HG03469 (cell line): ENCODE measurements around the gene UNC119B.
"Not testable (repeated sequence)": the region's sequence is repeated elsewhere in the genome, so short reads cannot be mapped to it uniquely, and the experiment has no call there.

Experiments
- ATAC-seq: cut with Tn5 transposase; IDR thresholded peaks from one replicate; pipeline ENCODE4 v1.9.1; 2021; ENCODE audit warnings: mild to moderate bottlenecking, moderate library complexity, moderate number of reproducible peaks; ENCODE audit not compliant: unreplicated experiment

Gene UNC119B

GRCh38 chr12:120718055-120718454 is 7.8 kb downstream of the UNC119B start:
- ATAC-seq, result no peak

- ATAC-seq, result no peak
Measured at GRCh38 chr12:120719072-120719471, 8.8 kb downstream of the UNC119B start.

GRCh38 chr12:120719496-120720233 is 9.4 kb downstream of the UNC119B start:
- no peak for ATAC-seq

- no peak for ATAC-seq
Measured at GRCh38 chr12:120720234-120720986, 10.2 kb downstream of the UNC119B start.

DNA sequence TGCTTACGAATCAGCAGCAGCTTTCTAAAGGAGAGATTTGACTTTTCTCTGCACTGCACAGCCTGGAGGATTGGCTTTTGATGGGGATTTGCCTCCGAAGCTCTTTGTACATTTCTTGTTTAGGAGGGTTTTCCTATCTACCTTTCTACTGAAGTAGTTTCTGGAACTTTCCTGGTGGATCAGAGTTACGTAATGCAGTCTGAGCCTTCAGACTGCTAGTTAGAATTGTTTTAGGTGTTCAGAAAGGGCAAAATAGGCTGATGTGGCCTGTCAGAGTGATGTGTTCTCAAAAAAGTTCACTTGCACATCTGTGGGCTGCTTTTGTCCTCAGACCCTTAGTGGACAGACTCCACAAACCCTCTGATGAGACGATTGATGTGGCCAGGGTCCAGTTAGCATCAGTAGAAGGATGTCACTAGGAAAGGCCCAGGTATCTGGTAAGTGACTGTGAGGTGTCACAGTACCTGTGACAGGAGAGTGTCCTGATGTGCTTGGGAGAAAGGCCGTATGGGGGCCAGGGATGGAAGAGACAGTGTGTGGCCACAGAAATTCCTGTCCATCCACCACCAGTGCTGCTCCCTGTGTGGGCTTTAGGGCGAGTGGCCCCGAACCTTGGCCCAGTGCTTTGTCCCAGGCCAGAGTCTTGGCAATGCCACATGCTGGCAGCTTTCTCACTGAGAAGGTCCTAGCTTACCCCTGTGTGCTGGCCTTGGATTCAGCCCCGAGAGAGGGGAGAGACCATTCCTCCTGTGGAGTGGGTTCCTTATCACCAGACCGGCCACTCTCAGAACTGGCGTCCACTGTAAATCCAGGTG is 10.9 kb downstream of the UNC119B start:
- no peak for ATAC-seq

DNA sequence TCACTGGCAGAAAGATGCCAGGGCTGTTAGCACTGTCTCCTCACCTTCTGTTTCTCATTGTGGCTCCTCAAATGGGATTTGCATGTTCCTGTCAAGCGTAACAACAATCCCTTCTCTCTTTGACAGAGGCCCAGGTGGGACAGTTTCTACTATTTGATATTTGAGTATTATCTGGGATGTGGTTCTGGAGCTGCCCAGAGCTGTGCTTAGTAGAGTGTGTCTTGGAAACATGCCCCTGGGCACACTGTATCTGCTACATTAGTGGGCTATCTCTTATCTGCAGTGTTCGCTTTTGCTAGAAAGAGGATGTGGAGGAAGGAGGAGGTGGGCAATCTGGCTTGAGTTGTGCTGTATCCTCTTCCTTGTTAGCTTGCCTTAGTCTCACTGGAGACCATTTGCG is 11.6 kb downstream of the UNC119B start:
- ATAC-seq, result no peak

DNA sequence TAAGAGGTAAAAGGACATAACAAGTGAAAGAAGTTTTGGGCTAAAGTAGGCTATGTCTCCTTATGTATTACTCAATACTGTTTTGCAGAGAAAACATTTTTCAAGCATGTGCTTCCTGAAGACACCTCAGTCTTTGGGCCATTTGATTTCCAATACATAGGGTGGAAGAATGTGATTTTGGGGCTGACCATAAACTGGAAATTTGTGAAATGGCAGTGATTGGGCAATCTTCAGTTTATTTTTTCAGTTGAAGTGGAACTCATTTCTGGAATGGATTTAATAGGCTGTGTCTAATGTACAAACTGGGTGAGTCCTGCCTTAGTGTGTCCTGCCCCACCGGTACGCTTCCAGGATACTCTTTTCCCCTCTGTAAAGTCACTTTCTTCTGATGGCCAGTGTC is 12.5 kb downstream of the UNC119B start:
- ATAC-seq, result no peak

- ATAC-seq, result no peak
Measured at GRCh38 chr12:120724720-120725119, 14.5 kb downstream of the UNC119B start.

DNA sequence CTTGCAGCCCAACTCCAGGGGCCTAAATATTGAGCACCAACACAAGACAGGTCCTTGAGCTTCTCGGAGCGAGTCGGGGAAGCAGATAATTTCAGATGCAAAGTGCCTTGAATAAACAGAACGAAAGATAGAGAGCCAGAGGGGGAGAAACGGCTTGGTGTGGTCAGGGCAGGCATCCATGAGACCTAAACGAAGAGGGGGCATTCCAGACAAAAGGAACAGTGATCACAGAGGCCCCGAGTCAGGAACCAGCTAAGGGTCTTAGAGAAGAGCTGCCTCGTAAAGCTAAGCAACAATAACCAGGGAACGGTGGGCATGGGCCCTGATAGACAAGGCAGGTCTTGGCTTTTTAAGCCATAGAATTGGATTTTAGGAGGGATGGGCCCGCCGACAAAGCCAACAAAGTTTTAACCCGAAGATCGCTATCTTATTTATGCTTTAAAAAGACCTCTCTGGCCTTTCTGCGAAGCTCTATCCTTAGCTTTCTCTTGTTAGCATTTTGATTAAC is 14.9 kb downstream of the UNC119B start:
- no peak for ATAC-seq

DNA sequence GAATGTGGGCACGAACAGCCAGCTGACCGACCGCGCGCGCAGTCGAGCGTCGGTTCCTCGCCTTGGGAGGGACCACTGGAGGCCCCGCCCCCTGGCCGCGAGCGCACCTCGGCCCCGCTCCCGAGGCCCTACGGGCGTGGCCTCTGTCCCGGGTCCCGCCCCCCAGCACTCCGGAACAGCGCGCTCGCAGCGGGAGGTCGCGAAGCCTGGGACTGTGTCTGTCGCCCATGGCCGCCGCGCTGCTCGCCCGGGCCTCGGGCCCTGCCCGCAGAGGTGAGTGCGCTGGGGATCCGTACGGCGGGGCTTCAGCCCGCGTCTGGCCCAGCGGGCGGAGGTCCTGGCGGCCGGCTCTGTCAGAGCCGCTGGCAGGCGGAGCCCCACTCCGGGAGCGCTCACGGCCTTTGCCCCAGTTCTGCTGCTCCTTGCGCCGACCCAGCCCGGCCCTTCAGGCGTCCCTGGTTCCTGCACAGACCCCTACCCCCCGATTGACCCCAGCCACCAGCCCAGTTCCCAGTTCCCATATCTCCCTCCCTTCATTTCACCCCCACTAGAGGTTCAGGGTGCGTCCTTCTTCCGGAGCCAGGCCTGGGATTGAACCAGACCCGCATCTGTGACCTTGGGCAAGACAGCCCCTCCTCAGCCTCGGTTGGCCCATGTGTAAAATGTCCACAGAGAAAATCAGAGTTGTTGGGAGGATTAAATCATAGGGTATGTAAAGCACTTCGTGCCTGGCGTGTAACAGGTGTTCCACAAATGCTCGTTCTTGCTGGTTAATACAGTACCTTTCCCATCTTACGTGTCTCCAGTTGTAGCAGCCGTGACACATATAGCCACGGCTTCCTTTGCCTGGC is 15.6 kb downstream of the UNC119B start, which contains the start of gene ACADS:
Gene ACADS, plus strand, starts transcription at position 168 of the 851 bp plus-strand sequence. Its CDS starts 60 bp downstream, at position 228.
- ATAC-seq, result peak; percentile 81

GRCh38 chr12:120726510-120726793 is 16.2 kb downstream of the UNC119B start:
- ATAC-seq, result no peak

DNA sequence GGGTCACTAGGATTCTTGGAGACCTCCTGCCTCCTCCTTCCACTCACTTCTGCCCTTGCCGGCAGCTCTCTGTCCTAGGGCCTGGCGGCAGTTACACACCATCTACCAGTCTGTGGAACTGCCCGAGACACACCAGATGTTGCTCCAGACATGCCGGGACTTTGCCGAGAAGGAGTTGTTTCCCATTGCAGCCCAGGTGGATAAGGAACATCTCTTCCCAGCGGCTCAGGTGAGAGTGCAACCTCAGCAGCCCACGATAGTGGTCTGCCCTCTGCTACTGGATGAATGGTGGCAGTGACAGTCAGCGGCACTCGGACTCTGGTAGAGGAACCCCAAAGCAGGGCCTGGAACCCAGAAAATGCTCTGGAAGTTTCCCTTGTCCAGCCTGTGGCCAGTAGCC is 16.7 kb downstream of the UNC119B start:
- ATAC-seq, result no peak

DNA sequence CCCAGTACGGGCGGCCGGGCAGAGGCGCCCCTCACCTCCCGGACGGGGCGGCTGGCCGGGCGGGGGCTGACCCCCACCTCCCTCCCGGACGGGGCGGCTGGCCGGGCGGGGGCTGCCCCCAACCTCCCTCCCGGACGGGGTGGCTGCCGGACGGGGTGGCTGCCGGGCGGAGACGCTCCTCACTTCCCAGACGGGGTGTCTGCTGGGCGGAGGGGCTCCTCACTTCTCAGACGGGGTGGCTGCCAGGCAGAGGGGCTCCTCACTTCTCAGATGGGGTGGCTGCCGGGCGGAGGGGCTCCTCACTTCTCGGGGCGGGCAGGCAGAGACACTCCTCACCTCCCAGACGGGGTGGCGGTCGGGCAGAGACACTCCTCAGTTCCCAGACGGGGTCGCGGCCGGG is 21.9 kb downstream of the UNC119B start:
- not testable (repeated sequence) for ATAC-seq

DNA sequence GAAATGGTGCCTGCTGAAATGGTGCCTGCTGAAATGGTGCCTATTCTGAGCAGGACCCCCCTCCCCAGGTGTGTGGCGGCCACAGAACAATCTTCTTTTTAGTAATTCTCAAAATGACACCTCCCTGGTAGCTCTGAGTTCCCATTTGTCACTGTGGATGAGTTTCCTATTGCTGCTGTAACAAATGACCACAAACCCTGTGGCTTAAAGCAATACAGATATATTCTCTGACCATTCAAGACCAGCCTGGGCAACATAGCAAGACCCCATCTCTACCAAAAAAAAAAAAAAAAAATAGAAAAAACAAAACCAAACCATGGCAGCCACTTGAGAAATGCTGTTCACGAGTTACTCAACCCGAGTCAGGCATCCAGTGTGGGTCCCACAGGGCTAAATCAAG is 23.3 kb downstream of the UNC119B start:
- no peak for ATAC-seq

- ATAC-seq, result no peak
Measured at GRCh38 chr12:120734210-120734609, 24.0 kb downstream of the UNC119B start.

GRCh38 chr12:120735181-120735580 is 24.9 kb downstream of the UNC119B start:
- ATAC-seq, result no peak

- ATAC-seq, result no peak
Measured at GRCh38 chr12:120736404-120737331, 26.4 kb downstream of the UNC119B start.

DNA sequence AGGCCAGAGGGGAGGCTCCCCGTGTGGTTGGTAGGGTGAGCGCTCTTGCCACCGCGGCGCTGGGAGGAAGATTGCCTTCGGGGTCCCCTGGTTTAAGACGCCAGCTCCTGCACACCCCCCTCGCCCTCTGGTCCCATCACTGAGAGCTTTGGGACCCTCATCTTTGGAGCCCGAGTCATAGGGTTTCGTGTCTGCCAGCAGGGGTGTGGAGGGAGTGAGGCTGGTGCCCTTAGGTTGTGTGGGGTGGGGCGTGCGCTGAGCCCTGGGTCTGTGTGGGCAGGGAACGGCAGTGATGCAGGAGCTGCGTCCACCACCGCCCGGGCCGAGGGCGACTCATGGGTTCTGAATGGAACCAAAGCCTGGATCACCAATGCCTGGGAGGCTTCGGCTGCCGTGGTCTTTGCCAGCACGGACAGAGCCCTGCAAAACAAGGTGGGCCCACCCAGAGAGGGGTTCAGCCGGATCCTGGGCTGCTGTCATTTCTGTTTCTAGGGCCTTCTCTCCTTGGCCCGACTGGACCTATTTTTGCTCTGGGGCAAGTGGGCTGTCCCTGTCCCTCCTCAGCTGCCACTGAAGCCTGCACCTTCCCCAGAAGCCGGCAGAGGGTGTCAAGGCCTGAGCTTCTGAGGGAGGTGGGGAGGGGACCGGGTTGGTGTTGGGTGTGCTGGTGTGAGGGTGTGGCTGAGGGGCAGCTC is 27.4 kb downstream of the UNC119B start:
- ATAC-seq, result no peak
